K562 (cell line): ENCODE data around the gene LRRC8C. TPM values are rescaled to one million over a fixed set of nuclear protein-coding genes. Genes with fewer than 3 reads are reported as not detected.
A peak's percentile ranks its signal among the peaks of the same experiment; 100 is the strongest.

Source experiments
- ATAC-seq: fragments of 200-7000 bp; cut with Tn5 transposase; 3 replicates; pipeline ENCODE4 v1.9.1; 2020; ENCODE audit warnings: moderate library complexity
- BruUV-seq: library from RNA; stranded (reverse); fragments of 400-500 nt; replicated peaks from 2 replicates; lab custom pipeline; 2021; lab: Mats Ljungman, UMichigan
- CTCF ChIA-PET: fragments of 300-600 bp; formaldehyde crosslinking; extraction: SDS; loops from one replicate; lab custom pipeline; 2021; ENCODE audit warnings: low intra/inter-chr PET ratio; lab: Yijun Ruan, JAX
- POLR2A ChIA-PET: fragments of 300-600, 350-650 bp; sonication (Branson Sonifier 250); formaldehyde crosslinking; extraction: SDS; loops from one replicate; lab custom pipeline; 2021; ENCODE audit warnings: antibody characterized with exemption, inconsistent platforms; lab: Yijun Ruan, JAX
- DNase-seq, 4 experiments: peaks; one replicate each; pipeline versions ENCODE4 v3.0.0 to v3.0.0-alpha.2; 2011 to 2018; ENCODE audit warnings: low spot score in 3 of 4, mixed read lengths in 3 of 4; ENCODE audit errors: extremely low read depth in 1 of 4
- FAIRE-seq: peaks from 2 replicates; lab custom pipeline; 2011; peaks lifted over from hg19 to GRCh38; lab: Jason Lieb, UNC
- H2AFZ ChIP-seq: 2 replicates; pipeline ENCODE4 v1.6.0; 2011; ENCODE audit warnings: low read depth, low read length, control low read depth, inconsistent platforms
- H3K27ac ChIP-seq: fragments of 200-600 bp; 3 replicates; pipeline ENCODE4 v1.8.0; 2011; ENCODE audit warnings: low read depth, mild to moderate bottlenecking, control low read depth, inconsistent platforms, low read length, moderate library complexity, mixed read lengths; ENCODE audit errors: extremely low read depth
- H3K27me3 ChIP-seq, 2 experiments: fragments of 300-600 bp in 1 of 2; 2 replicates in 1 of 2; 3 replicates in 1 of 2; pipeline versions ENCODE4 v1.6.0 to v1.8.0; 2011; ENCODE audit warnings: inconsistent platforms in 2 of 2, low read length in 2 of 2, mild to moderate bottlenecking in 1 of 2, mixed read lengths in 1 of 2, moderate library complexity in 1 of 2; ENCODE audit not compliant: control insufficient read depth in 2 of 2, insufficient read depth in 2 of 2
- H3K36me3 ChIP-seq: fragments of 300-600 bp; 3 replicates; pipeline ENCODE4 v1.8.0; 2011; ENCODE audit warnings: mild to moderate bottlenecking, low read length, inconsistent platforms; ENCODE audit not compliant: control insufficient read depth, insufficient read depth
- H3K4me1 ChIP-seq, 2 experiments: fragments of 200-600 bp in 1 of 2; replicated peaks in 1 of 2; 2 replicates in 1 of 2; 3 replicates in 1 of 2; pipeline versions ENCODE4 v1.5.1 to v1.8.0; 2011; ENCODE audit warnings: inconsistent platforms in 2 of 2, low read length in 2 of 2, mild to moderate bottlenecking in 1 of 2, mixed read lengths in 1 of 2, moderate library complexity in 1 of 2; ENCODE audit not compliant: control insufficient read depth in 2 of 2, insufficient read depth in 2 of 2
- H3K4me2 ChIP-seq: 2 replicates; pipeline ENCODE4 v1.6.1; 2011; ENCODE audit warnings: low read length, control low read depth, inconsistent platforms, mixed read lengths; ENCODE audit not compliant: insufficient read depth
- H3K4me3 ChIP-seq: fragments of 200-600 bp; sonication (generic), shearing (Covaris generic); 2 replicates; pipeline ENCODE4 v1.5.1; 2016; ENCODE audit warnings: control low read depth, inconsistent platforms
- H3K79me2 ChIP-seq: fragments of 200-600 bp; 3 replicates; pipeline ENCODE4 v1.8.0; 2011; ENCODE audit warnings: low read length, inconsistent platforms; ENCODE audit not compliant: control insufficient read depth, insufficient read depth
- H3K9ac ChIP-seq, 2 experiments: 2 replicates each; pipeline versions ENCODE4 v1.6.0 to v1.6.1; 2011; ENCODE audit warnings: low read depth in 2 of 2, low read length in 2 of 2, control low read depth in 1 of 2, inconsistent platforms in 1 of 2, mild to moderate bottlenecking in 1 of 2, mixed read lengths in 1 of 2; ENCODE audit not compliant: insufficient read depth in 1 of 2
- H3K9me1 ChIP-seq: one replicate; pipeline ENCODE4 v1.6.0; 2011; ENCODE audit warnings: inconsistent platforms, mild to moderate bottlenecking, low read length, moderate library complexity; ENCODE audit not compliant: control insufficient read depth, insufficient read depth
- H3K9me3 ChIP-seq: replicated peaks from 2 replicates; pipeline ENCODE4 v1.5.1; 2011; ENCODE audit warnings: low read depth, low read length, inconsistent platforms; ENCODE audit not compliant: control insufficient read depth, insufficient read depth
- H4K20me1 ChIP-seq: replicated peaks from 2 replicates; pipeline ENCODE4 v1.6.1; 2011; ENCODE audit warnings: low read length, inconsistent platforms, mixed read lengths; ENCODE audit not compliant: control insufficient read depth, insufficient read depth
- CEBPG ChIP-seq, 3 experiments: fragments of 200-800 bp in 1 of 3; sonication (Bioruptor generic) in 1 of 3; sonication (generic) in 1 of 3; formaldehyde crosslinking in 1 of 3; IDR thresholded peaks in 2 of 3; conservative IDR thresholded peaks in 1 of 3; 2 replicates each; pipeline versions ENCODE4 v1.6.1 to v1.8.0; 2016 to 2022; ENCODE audit warnings: missing compliant biosample characterization in 2 of 3, missing genetic modification characterization in 2 of 3, mild to moderate bottlenecking in 1 of 3, missing genetic modification reagents in 1 of 3
- CREB1 ChIP-seq, 2 experiments: sonication (generic) in 1 of 2; formaldehyde crosslinking in 1 of 2; IDR thresholded peaks; 2 replicates each; pipeline versions ENCODE4 v1.6.1 to v1.8.0; 2012 to 2022; ENCODE audit warnings: inconsistent platforms in 1 of 2, mild to moderate bottlenecking in 1 of 2, missing genetic modification reagents in 1 of 2, moderate library complexity in 1 of 2
- GABPA ChIP-seq: fragments of 200-800 bp; sonication (Bioruptor generic); conservative IDR thresholded peaks from 2 replicates; pipeline ENCODE4 v1.6.1; 2016; ENCODE audit warnings: low read depth, missing genetic modification characterization, missing compliant biosample characterization
- KLF16 ChIP-seq: IDR thresholded peaks from 2 replicates; pipeline ENCODE4 v1.6.1; 2016; ENCODE audit warnings: antibody characterized with exemption
- RBM34 ChIP-seq: fragments of 200-400 bp; formaldehyde crosslinking; IDR thresholded peaks from 2 replicates; pipeline ENCODE4 v1.6.1; 2018; ENCODE audit warnings: low read length, borderline replicate concordance; ENCODE audit not compliant: insufficient read depth
- SRF ChIP-seq, 2 experiments: fragments of 250-450, 450-650 bp in 1 of 2; sonication (Bioruptor Pico) in 1 of 2; sonication (generic) in 1 of 2; formaldehyde crosslinking; IDR thresholded peaks; 2 replicates each; pipeline versions ENCODE4 v1.5.0 to v1.5.1; 2020 to 2022; ENCODE audit warnings: mild to moderate bottlenecking in 1 of 2, missing genetic modification reagents in 1 of 2
- STAG1 ChIP-seq: sonication (generic); formaldehyde crosslinking; IDR thresholded peaks from 2 replicates; pipeline ENCODE4 v1.5.0; 2020; ENCODE audit warnings: missing genetic modification reagents, borderline replicate concordance
- WGBS: fragments of 100-300 bp; shearing (Covaris generic); methylation state at CpG from one replicate; pipeline ENCODE4 v1.1.6; 2016; ENCODE audit warnings: low coverage, mixed read lengths; ENCODE audit not compliant: insufficient coverage; ENCODE audit errors: missing lambda C conversion rate; 5-methylcytosine and 5-hydroxymethylcytosine counted together
- in situ Hi-C: fragments of 300-500 bp; cut with MboI; formaldehyde crosslinking; loops from 4 replicates; pipeline ENCODE4 v1.15.0; 2018; ENCODE audit warnings: inconsistent platforms, mixed read lengths
- intact Hi-C: fragments of 100-400 bp; cut with micrococcal nuclease; formaldehyde crosslinking; loops from 2 replicates; pipeline ENCODE4 v1.14.2; 2022
- polyA plus RNA-seq, 8 experiments: library from polyadenylated mRNA; depleted of rRNA in 4 of 8; stranded (reverse) in 5 of 8; unstranded in 3 of 8; fragments of >200 nt; fragmentation: Nextera tagmentation in 2 of 8; fragmentation: Illumina TruSeq in 1 of 8; extraction: Ambion mirVana in 2 of 8; extraction: Trizol in 1 of 8; gene quantifications; 2 replicates each; pipeline versions ENCODE4 v1.2.1 to v1.2.3, GENCODE V29; 2011 to 2014; ENCODE audit warnings: inconsistent platforms in 1 of 8, missing spikeins in 1 of 8
- total RNA-seq, 7 experiments: library from RNA; depleted of rRNA in 6 of 7; stranded (reverse); fragments of >200 nt in 6 of 7; fragmentation: Illumina TruSeq in 2 of 7; extraction: Trizol in 2 of 7; gene quantifications; 2 replicates each; pipeline versions ENCODE4 v1.2.1 to v1.2.3, GENCODE V29; 2011 to 2021; ENCODE audit warnings: low replicate concordance in 1 of 7
- TF ChIP-seq, protein P1 (sequence below): sonication (generic); formaldehyde crosslinking; IDR thresholded peaks from 2 replicates; pipeline ENCODE4 v1.8.1; 2023; ENCODE audit warnings: mild to moderate bottlenecking, missing genetic modification reagents
- TF ChIP-seq, protein P2 (sequence below): fragments of 250-450 bp; sonication (Bioruptor Pico); IDR thresholded peaks from 2 replicates; pipeline ENCODE4 v1.5.0; 2022; ENCODE audit warnings: mild to moderate bottlenecking

The LRRC8C gene
- total and polyA plus RNA-seq, 9 of the 15 experiments (the other 6 are each of a cell fraction or from before 2014, with no cell fraction given) = 1.00 to 12.5 (median 4.5) TPM

DNA sequence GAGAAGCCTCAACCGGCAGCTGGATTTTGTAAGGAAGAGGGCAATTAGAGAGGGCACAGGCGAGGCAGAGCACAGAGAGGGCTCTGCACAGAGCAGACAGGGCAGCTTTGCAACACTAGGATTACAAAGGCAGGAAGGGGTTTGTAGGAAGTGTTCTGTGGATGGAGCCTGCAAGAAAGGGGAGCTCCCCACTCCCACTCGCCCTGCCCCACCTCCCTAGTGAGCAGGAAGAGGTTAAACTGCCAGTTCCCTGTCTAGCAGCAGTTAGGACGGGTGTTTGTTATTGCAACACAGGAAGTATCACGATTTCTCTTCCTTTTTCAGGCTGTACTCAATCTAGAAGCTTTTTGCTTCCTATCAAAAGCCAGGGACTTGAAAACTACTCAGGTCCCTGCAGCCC, 124.6 kb downstream of the LRRC8C start (continued):
- peak; percentile 64 for TF ChIP-seq GABPA (tag)
- TF ChIP-seq CREB1 (IDR thresholded peaks at IDR 0.05) = no peak
- TF ChIP-seq CREB1 (CRISPR knock-in tag; IDR thresholded peaks at IDR 0.05) = no peak
- no peak for TF ChIP-seq RBM34
- TF ChIP-seq, protein P1, sequence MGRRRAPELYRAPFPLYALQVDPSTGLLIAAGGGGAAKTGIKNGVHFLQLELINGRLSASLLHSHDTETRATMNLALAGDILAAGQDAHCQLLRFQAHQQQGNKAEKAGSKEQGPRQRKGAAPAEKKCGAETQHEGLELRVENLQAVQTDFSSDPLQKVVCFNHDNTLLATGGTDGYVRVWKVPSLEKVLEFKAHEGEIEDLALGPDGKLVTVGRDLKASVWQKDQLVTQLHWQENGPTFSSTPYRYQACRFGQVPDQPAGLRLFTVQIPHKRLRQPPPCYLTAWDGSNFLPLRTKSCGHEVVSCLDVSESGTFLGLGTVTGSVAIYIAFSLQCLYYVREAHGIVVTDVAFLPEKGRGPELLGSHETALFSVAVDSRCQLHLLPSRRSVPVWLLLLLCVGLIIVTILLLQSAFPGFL (CRISPR knock-in tag) = no peak
- no peak for TF ChIP-seq STAG1 (CRISPR knock-in tag)
- no peak for TF ChIP-seq SRF (CRISPR knock-in tag; IDR thresholded peaks at IDR 0.05)
- TF ChIP-seq CEBPG (CRISPR knock-in tag; IDR thresholded peaks at IDR 0.05) = peak; percentile 31; the same call in 1 of the 2 replicates
- TF ChIP-seq CEBPG (tag; conservative IDR thresholded peaks at IDR 0.05 in 1 of 2, IDR thresholded peaks at IDR 0.05 in 1 of 2) = peak; percentile 38 to 57; a peak in 2 of 4 replicates
- no peak for TF ChIP-seq KLF16

DNA sequence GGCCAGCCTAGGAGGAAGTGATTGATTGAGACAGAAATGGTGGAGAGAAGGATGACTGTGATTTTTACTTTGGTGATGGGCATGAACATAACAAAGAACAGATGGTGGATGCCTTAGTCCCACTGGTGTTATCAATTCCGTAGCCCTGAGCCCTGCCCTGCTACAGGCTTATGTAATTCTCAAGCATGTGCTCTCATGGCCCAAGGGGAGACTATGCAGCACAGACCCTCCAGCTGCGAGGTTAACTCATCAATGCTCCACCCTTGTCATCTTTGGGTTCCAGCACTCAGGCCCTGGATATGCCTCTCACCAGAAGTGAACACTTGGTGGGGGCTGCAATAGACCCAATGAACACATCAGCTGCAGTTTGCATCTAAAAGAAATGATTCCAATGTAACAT, 125.2 kb downstream of the LRRC8C start:
- Histone ChIP-seq H3K9ac (no peak overlapping the region), H3K9me1 (no peaks in the 10 kb centered on the region), H3K27me3 (no peaks in the 10 kb centered on the region; a peak in 1 of 5 replicates), H2AFZ (no peak overlapping the region), H3K4me1 (peaks cover 6 to 9% of the 10 kb centered on the region in 2 experiments; a peak in 4 of 5 replicates), H4K20me1 (no peaks in the 10 kb centered on the region), H3K79me2 (no peaks in the 10 kb centered on the region), H3K4me2 (no peak overlapping the region), H3K36me3 (no peaks in the 10 kb centered on the region), H3K27ac (no peak overlapping the region), H3K4me3 (no peak overlapping the region), H3K9me3 (no peaks in the 10 kb centered on the region)
- TF ChIP-seq, protein P2, sequence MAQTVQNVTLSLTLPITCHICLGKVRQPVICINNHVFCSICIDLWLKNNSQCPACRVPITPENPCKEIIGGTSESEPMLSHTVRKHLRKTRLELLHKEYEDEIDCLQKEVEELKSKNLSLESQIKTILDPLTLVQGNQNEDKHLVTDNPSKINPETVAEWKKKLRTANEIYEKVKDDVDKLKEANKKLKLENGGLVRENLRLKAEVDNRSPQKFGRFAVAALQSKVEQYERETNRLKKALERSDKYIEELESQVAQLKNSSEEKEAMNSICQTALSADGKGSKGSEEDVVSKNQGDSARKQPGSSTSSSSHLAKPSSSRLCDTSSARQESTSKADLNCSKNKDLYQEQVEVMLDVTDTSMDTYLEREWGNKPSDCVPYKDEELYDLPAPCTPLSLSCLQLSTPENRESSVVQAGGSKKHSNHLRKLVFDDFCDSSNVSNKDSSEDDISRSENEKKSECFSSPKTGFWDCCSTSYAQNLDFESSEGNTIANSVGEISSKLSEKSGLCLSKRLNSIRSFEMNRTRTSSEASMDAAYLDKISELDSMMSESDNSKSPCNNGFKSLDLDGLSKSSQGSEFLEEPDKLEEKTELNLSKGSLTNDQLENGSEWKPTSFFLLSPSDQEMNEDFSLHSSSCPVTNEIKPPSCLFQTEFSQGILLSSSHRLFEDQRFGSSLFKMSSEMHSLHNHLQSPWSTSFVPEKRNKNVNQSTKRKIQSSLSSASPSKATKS (CRISPR knock-in tag) = no peak
- CTCF ChIA-PET = no interaction called here
- FAIRE-seq = no peak
- DNase-seq = no peak
- BruUV-seq = no TSS peak
- in situ Hi-C loops (no loop called here), intact Hi-C loops (no loop called here)
- POLR2A ChIA-PET = interaction anchor here (0.9 kb wide), 1 partner anchor 32 kb away, joined by 3 read pairs; no protein-coding TSS in a partner anchor
- WGBS = 25% methylated on average over 2 of the region's 2 CpGs
- no peak for ATAC-seq
